GOT3 (cell line): ENCODE measurements around the gene RAD51B.
"Not testable (repeated sequence)": the region's sequence is repeated elsewhere in the genome, so short reads cannot be mapped to it uniquely, and the experiment has no call there.

Source experiments
- DNase-seq: peaks from one replicate; lab custom pipeline; 2025; ENCODE audit warnings: mixed read lengths; lab: John Stamatoyannopoulos, UW

The RAD51B gene

DNA sequence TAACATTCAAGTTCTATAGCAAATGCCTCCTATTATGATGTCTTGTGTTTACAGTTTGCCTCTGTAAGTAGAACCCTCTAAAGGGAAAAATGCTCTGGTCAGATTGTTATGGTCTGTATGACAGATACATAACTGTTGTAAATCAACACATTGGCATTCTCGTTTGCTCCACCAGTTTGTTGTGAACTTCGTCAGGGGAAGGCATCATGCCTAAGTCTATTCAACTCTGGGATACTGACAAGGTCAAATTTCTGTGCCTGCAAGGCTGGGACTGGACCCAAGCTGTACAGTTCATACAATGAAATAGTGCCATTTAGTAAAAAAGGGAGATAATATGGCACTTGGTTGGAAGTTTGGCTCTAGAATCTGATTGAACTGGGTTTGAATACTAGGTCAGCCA lies 392.3 kb downstream of the RAD51B start:
- DNase-seq: no peak

- no peak for DNase-seq
Observed at GRCh38 chr14:68212361-68212760, 392.8 kb downstream of the RAD51B start.

GRCh38 chr14:68214431-68214830 lies 394.9 kb downstream of the RAD51B start:
- no peak for DNase-seq

GRCh38 chr14:68215629-68216028 lies 396.1 kb downstream of the RAD51B start:
- no peak for DNase-seq

GRCh38 chr14:68216079-68216478 lies 396.5 kb downstream of the RAD51B start:
- DNase-seq: no peak

DNA sequence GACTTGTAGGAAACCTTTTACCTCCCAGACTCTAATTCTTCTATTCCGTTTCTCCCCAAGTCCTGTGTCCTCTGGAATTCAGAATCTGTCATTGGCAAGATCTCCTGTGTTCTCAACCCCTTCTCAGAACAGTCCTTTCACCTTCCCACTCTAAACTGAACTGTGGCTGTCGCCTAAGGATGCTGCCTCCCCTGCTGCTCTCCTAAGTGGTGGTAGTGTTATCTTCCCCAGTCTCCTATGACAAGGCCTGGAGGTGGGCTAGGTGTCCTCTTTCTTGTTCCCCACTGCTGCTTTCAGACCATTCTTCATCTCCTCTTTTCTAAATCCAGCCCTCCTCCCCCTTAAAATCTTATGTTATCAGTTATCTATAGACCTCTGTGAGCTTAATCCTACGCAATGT lies 397.4 kb downstream of the RAD51B start:
- no peak for DNase-seq

DNA sequence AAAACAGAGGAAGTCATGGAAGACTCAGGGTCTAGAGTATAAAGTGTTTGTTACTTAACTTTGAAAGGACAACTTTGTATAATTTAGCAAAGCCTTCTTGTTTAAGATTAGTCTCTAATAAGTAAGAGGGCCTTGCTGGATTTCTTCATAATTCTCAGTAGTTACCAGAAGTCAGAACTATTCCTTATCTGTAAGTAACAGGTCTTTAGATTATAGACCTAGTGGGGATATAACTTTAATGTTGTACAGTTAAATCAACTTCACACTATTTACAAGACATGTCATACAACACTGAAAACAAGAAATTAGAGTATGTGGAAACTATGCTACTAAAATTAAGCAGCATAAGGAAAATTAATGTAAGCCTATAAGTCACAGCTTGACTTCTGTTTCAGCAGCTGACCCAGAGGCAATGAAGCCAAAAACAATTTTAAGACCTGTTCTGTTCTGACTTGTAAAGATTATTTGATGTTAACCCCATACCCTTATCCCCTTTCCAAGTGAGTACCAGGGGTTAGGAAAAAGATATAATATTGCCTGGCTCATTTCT lies 398.3 kb downstream of the RAD51B start:
- DNase-seq: no peak

- no peak for DNase-seq
Observed at GRCh38 chr14:68219407-68219806, 399.8 kb downstream of the RAD51B start.

DNA sequence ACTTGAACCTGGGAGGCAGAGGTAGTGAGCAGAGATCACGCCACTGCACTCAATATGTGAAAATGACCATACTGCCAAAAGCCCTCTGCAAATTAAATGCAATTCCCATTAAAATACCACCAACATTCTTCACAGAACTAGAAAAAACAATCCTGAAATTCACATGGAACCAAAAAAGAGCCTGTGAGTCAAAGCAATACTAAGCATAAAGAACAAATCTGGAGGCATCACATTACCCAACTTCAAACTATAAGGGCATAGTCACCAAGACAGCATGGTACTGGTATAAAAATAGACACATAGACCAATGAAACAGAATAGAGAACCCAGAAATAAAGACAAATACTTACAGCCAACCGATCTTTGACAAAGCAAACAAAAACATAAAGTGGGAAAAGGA lies 401.5 kb downstream of the RAD51B start:
- DNase-seq: not testable (repeated sequence)

- no peak for DNase-seq
Observed at GRCh38 chr14:68222154-68222553, 402.6 kb downstream of the RAD51B start.

DNA sequence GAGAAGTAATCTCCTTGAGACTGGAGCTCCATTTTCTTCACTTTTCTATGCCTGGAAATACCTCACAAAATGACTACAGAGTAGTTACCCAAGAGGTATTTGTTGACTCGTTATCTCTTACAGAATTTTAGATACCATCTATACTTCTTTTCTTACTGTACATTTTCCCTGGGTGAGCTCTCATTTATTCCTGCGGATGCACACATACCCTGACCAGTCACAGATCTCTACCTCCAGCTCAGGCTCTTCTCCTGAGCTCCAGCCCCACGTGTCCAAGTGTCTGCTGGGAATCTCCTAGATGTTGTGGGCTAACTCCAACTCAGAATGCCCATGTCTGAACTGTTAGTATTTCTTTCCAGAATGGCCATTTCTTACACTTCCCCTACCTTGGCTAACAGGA lies 403.1 kb downstream of the RAD51B start:
- DNase-seq: no peak

DNA sequence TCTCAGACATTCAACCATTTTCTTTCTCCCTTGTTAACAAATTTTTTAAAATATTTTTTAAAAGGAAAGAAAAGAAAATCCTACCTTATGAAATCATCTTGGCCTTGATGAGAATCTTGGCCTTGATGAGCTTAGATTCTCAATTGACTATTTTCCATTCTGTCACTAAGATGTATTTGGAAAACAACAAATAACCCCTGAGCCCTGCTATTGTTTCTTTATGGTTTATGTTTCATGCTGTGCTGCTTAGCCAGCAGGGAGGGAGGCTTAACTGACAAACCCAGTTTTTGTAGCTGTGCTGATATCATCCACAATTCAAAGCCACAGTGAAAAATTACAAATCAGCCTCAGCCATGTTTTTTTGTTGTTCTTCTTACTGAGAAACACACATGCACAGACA lies 404.1 kb downstream of the RAD51B start:
- no peak for DNase-seq

DNA sequence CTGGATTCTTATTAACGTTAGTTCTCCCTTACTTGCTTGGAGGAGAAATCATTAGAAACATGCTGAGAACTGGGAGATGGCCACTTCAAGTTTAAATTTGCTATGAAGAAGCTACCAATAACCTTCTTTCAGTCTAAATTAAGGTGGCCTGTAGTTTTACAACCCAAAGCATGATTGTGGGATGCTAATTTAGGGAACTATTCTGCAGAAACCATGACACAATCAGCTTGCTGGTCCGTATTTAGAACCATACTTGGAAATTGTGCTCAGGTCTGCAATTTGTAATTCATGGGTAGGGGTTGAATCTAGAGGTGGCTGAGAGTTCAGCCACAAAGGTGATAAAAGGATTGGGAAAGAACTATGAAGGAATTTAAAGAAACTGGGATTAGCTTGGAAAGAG lies 405.7 kb downstream of the RAD51B start:
- no peak for DNase-seq

- no peak for DNase-seq
Observed at GRCh38 chr14:68226523-68226922, 406.9 kb downstream of the RAD51B start.

- DNase-seq: no peak
Observed at GRCh38 chr14:68228656-68229055, 409.1 kb downstream of the RAD51B start.

DNA sequence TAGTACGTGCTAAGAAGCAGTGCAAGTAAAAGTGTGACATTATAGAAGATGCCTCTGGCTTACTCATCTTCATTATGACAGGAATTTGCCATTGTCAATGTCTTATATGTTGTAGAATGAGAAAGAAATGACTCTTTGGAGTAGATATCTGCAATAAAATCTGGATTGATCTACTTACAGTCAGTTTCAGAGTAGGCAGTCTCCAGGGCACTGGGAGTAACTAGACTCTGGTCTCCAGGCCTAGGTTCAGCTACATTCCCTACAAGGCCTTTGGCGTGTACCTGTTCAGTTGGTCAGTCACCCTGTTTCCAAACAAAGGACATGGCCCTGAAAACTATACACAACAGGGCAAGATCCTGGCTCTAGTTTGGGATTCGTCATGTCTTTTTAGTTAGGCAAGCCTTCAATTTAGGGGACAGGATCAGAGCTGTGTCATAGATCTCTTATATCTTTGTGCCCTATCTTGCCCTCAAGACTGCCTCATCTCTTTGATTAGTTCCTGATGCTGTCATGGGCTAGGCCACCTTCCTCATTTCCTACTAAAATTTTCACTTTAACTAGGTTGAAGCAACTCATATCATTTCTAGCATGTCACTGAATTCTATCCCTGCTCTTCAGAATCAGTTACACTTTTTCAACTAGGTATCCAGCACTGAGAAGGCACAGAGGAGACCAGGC lies 410.0 kb downstream of the RAD51B start:
- DNase-seq: no peak

DNA sequence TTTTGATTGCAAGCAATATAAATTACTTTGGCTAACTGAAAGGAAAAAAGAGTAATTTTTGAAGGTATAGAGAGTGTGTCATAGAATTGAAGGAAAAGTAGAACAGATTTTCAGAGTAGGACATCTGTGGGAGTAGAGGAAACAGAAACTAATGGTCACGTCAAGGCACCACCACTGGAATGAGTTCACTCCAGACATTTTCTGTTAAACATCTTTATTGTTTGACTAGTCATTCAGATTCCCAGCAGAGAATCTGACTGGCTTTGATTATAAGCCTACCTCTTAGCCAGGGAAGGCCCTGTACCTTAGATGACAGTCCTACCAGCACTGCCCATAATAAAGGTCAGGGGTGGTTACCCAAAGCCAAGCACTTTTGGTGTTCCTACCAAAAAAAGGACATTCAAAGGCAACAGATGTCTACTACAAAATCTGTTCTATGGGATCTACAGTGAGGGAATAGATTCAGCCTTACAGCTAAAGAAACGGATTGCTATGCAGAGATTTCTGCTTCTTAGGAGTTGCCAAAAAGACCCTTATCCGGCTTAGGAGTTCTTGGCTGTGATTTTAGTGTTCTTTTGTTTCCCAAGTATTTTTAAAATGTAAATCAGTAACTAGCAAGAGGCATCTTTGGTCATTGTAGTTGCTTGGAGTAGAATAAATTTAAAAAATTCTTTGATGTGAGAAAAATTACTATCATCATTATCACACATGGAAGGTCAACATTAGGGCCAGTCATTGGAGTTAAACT lies 410.8 kb downstream of the RAD51B start:
- DNase-seq: no peak

- DNase-seq: no peak
Observed at GRCh38 chr14:68230950-68231717, 411.6 kb downstream of the RAD51B start.

- DNase-seq: no peak
Observed at GRCh38 chr14:68231898-68232297, 412.3 kb downstream of the RAD51B start.

DNA sequence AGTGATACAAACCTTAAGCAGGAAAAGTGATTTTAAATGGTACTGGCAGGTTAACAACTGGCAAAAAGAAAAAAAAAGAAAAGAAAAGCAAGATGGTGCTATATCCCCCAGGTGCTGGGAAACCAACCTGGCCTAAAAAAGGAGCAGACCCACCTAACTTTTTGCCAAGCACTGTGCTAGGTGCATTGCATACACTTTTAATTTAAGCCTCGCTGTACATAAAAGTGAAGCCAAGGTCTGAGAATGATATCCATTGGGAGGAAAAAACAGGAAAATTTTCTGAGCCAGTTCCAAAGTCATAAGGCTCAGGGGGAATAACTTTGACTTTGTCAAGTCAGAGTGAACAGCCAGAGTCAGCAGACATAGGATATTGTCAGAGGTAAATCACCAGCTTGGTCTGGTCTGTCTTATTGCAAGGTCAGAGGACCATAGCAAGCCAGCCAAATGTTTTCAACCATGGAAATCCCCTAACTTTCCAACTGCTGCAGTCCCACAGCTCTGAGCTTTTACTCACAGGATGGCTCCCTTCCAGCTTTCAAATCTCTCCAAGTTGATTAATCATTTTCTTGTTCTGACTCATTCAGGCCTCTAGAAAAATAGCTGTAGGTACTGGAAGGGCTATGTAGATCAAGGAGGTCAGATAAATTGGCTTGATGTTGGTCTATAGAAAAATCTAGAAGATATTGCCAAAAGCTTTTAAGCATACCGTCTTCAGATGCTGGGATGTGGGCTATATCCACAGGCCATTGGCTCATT lies 412.9 kb downstream of the RAD51B start:
- no peak for DNase-seq

DNA sequence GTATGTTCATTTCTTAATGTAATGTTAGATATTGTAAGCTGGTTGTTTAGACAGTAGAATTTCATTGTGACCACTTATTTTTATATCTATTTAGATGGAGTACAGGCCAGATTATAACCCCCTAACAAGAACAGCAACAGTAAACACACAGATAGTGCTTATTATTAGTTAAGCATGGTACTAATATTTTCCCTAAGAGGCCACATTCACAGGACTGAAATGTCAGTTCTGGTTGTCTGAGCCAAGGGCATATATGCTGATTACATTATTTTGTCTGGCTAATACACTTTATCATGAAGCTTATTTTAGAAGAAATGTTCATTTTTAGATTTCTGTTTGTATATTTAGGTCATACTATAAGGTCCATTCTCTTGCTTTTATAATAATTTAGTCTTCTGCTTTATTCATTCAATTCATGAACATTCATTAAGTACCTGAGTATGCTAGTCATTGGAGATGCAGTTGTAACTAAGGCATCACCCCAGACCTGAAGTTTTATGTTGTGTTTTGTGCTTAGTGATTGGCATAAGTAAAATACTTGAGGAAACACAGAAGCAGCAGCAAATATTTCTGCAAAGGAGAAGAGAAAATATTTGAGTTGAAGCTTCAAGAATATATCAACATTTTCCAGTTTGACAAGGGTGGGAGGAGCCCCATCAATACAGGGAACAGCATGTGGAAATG lies 413.7 kb downstream of the RAD51B start:
- DNase-seq: no peak
